Muscle layer of colon (tissue), 2 donors: ENCODE data around the gene P3H3.

ENCODE experiments used
- H3K27ac ChIP-seq: one replicate; pipeline ENCODE4 v1.7.0; 2013; ENCODE audit warnings: low read depth, mild to moderate bottlenecking, low read length, moderate library complexity
- H3K27me3 ChIP-seq, 2 donors: one replicate each; pipeline ENCODE4 v1.7.0; 2013; ENCODE audit warnings: low read length in 2 of 2, mild to moderate bottlenecking in 2 of 2; ENCODE audit not compliant: insufficient read depth in 2 of 2, control insufficient read depth in 1 of 2
- H3K36me3 ChIP-seq: one replicate; pipeline ENCODE4 v1.7.0; 2013; ENCODE audit warnings: mild to moderate bottlenecking, low read length; ENCODE audit not compliant: insufficient read depth
- H3K4me1 ChIP-seq: one replicate; pipeline ENCODE4 v1.7.0; 2013; ENCODE audit warnings: mild to moderate bottlenecking, low read length; ENCODE audit not compliant: insufficient read depth
- H3K4me3 ChIP-seq, 2 donors: one replicate each; pipeline ENCODE4 v1.7.0; 2013; ENCODE audit warnings: low read length in 2 of 2, low read depth in 1 of 2, mild to moderate bottlenecking in 1 of 2, moderate library complexity in 1 of 2
- H3K9ac ChIP-seq: one replicate; pipeline ENCODE4 v1.7.0; 2013; ENCODE audit warnings: low read length
- H3K9me3 ChIP-seq: one replicate; pipeline ENCODE4 v1.7.0; 2013; ENCODE audit warnings: mild to moderate bottlenecking, low read length
- donor health status: abdominal sarcoma.
- donor health status: Adenocarcinoma of cecum.

P3H3 gene

GRCh38 chr12:6840330-6840729, 12.1 kb downstream of the P3H3 start:
- Histone ChIP-seq H3K36me3 (peaks cover 39% of the 10 kb centered on the region), H3K9ac (no peak overlapping the region), H3K9me3 (no peaks in the 10 kb centered on the region), H3K27ac (no peak overlapping the region), H3K27me3 (no peaks in the 10 kb centered on the region), H3K4me1 (no peaks in the 10 kb centered on the region), H3K4me3 (no peak overlapping the region)

GRCh38 chr12:6840761-6841515, 12.7 kb downstream of the P3H3 start, which contains the start of gene GNB3:
Gene GNB3 (plus strand): TSS chr12:6840925. CDS start chr12:6841288, 363 bp downstream.
- Histone ChIP-seq H3K9me3 (no peaks in the 10 kb centered on the region), H3K4me3 (no peak within 1 kb of the TSS), H3K36me3 (peaks cover 41% of the 10 kb centered on the region), H3K4me1 (no peaks in the 10 kb centered on the region), H3K9ac (no peak within 1 kb of the TSS), H3K27ac (no peak within 1 kb of the TSS), H3K27me3 (no peaks in the 10 kb centered on the region)

DNA sequence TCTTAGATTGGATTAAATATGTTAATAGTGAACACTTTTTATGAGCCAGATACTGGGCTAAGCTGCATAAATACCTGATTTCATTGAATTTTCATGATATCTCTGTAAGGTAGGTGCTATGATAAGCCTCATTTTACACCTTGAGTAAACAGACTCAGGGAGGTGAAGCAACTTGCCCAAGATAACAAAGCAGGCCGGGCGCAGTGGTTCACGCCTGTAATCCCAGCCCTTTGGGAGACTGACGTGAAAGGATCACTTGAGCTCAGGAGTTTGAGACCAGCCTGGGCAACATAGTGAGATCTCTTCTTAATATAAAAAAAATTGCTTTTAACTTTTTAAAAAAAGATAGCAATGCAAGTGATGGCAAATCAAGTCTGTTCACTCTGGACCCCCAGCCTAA, 13.9 kb downstream of the P3H3 start:
- H3K4me1 ChIP-seq, result no peaks in the 10 kb centered on the region
- no peak overlapping the region for H3K4me3 ChIP-seq
- no peak overlapping the region for H3K27ac ChIP-seq
- peaks cover 44% of the 10 kb centered on the region for H3K36me3 ChIP-seq
- no peaks in the 10 kb centered on the region for H3K27me3 ChIP-seq
- H3K9me3 ChIP-seq, result no peaks in the 10 kb centered on the region
- no peak overlapping the region for H3K9ac ChIP-seq

DNA sequence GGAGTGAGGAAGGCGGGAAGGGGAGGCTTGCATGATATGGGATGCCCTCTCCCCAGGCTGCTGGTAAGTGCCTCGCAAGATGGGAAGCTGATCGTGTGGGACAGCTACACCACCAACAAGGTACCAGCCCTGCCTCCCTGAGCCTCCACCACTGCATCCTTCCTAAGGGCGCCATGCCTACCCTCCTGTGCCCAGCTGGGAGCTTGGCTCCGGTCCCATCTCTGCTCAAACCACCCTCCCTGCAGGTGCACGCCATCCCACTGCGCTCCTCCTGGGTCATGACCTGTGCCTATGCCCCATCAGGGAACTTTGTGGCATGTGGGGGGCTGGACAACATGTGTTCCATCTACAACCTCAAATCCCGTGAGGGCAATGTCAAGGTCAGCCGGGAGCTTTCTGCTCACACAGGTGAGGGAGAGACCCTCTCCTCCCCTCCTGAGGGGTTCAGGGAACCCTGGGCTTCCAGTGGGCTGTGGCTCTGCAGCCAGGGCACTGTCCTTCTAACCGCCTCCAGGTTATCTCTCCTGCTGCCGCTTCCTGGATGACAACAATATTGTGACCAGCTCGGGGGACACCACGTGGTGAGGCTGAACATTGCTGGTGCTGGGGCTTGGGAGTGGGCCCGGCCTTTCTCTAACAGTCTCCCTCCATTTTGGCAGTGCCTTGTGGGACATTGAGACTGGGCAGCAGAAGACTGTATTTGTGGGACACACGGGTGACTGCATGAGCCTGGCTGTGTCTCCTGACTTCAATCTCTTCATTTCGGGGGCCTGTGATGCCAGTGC, 15.1 kb downstream of the P3H3 start:
- Histone ChIP-seq H3K4me3 (no peak overlapping the region), H3K36me3 (peaks cover 42% of the 10 kb centered on the region), H3K9ac (no peak overlapping the region), H3K27ac (no peak overlapping the region), H3K4me1 (no peaks in the 10 kb centered on the region), H3K9me3 (no peaks in the 10 kb centered on the region), H3K27me3 (no peaks in the 10 kb centered on the region)

DNA sequence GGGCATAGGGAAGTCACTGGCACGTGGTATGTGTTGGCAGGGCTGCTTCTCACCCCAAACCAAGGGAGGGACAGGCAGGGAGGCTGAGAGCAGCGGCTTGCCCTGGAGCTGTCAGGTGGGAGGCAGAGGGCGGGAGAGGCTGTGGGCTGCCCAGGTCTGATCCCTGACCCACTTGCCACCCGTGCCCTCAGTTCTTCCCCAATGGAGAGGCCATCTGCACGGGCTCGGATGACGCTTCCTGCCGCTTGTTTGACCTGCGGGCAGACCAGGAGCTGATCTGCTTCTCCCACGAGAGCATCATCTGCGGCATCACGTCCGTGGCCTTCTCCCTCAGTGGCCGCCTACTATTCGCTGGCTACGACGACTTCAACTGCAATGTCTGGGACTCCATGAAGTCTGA, 17.2 kb downstream of the P3H3 start:
- Histone ChIP-seq H3K9ac (no peak overlapping the region), H3K4me1 (no peaks in the 10 kb centered on the region)

GRCh38 chr12:6846316-6846869, 18.2 kb downstream of the P3H3 start:
- no peak overlapping the region for H3K27ac ChIP-seq
- H3K9me3 ChIP-seq, result no peaks in the 10 kb centered on the region
- peaks cover 4% of the 10 kb centered on the region for H3K4me1 ChIP-seq
- no peak overlapping the region for H3K9ac ChIP-seq
- peaks cover 28% of the 10 kb centered on the region for H3K36me3 ChIP-seq
- no peaks in the 10 kb centered on the region for H3K27me3 ChIP-seq
- H3K4me3 ChIP-seq, result no peak overlapping the region

More for the DNA sequence above, 17.2 kb downstream of the P3H3 start:
- no peak overlapping the region for H3K4me3 ChIP-seq
- peaks cover 28% of the 10 kb centered on the region for H3K36me3 ChIP-seq
- H3K9me3 ChIP-seq, result no peaks in the 10 kb centered on the region
- H3K27me3 ChIP-seq, result no peaks in the 10 kb centered on the region
- no peak overlapping the region for H3K27ac ChIP-seq

DNA sequence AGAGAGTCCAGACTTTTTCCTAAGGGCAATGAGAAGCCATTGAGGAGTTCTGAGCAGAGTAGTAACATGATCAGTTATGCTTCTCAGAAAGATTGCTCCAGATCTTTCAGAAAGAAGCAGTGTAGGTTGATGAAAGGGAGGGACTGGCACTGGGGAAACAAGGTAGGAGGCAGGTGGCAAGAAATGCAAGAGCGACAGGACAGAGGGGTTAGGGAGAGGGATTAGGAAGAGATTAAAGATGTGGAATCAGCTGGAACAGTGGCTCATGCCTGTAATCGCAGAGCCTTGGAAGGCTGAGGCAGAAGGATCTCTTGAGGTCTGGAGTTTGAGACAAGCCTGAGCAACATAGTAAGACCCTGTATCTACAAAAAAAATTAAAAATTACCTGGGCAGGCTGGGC, 19.5 kb downstream of the P3H3 start:
- Histone ChIP-seq H3K4me3 (no peak overlapping the region), H3K27me3 (no peaks in the 10 kb centered on the region), H3K9ac (no peak overlapping the region), H3K9me3 (no peaks in the 10 kb centered on the region), H3K36me3 (peaks cover 28% of the 10 kb centered on the region), H3K4me1 (peaks cover 5% of the 10 kb centered on the region), H3K27ac (no peak overlapping the region)

GRCh38 chr12:6849427-6849826, 21.2 kb downstream of the P3H3 start:
- Histone ChIP-seq H3K27ac (no peak overlapping the region), H3K4me3 (no peak overlapping the region), H3K9ac (no peak overlapping the region), H3K36me3 (peaks cover 25% of the 10 kb centered on the region), H3K27me3 (no peaks in the 10 kb centered on the region), H3K4me1 (peaks cover 21% of the 10 kb centered on the region), H3K9me3 (no peaks in the 10 kb centered on the region)

- Histone ChIP-seq H3K27me3 (no peaks in the 10 kb centered on the region), H3K4me1 (peaks cover 21% of the 10 kb centered on the region), H3K36me3 (peaks cover 19% of the 10 kb centered on the region), H3K9ac (no peak overlapping the region), H3K9me3 (no peaks in the 10 kb centered on the region), H3K27ac (no peak overlapping the region), H3K4me3 (no peak overlapping the region)
Measured at GRCh38 chr12:6849976-6850560, 21.9 kb downstream of the P3H3 start.

DNA sequence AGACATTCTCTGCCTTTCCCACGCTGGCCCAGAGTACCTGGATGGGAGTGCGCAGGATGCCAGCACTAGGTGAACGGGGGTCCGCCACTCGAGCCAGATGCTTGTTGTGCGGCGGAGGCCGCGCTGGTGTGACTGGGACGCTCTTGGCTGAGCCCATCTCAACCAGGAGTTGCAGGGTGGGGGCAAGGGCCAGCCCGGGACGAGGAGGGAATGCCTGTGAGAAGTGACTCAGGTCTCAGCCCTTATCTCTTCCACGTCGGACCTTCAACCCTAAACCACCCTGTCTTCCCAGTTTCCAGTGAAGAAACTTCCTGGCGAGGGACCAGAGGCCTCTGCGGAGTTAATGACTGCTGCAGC, 22.6 kb downstream of the P3H3 start:
- no peak overlapping the region for H3K27ac ChIP-seq
- H3K36me3 ChIP-seq, result peaks cover 25% of the 10 kb centered on the region

GRCh38 chr12:6851153-6851920, 23.1 kb downstream of the P3H3 start, which contains the start of gene CDCA3:
Gene CDCA3 (minus strand): TSS chr12:6851286. CDS start chr12:6850952, 334 bp downstream.
- H3K4me1 ChIP-seq, result peaks cover 21% of the 10 kb centered on the region
- H3K4me3 ChIP-seq, result peak within 1 kb of the TSS; percentile 64 to 82
- no peaks in the 10 kb centered on the region for H3K27me3 ChIP-seq
- peak within 1 kb of the TSS; percentile 94 for H3K27ac ChIP-seq
- H3K9me3 ChIP-seq, result no peaks in the 10 kb centered on the region
- H3K9ac ChIP-seq, result peak within 1 kb of the TSS; percentile 50
- H3K36me3 ChIP-seq, result peaks cover 25% of the 10 kb centered on the region

More for the DNA sequence above, 22.6 kb downstream of the P3H3 start:
- no peaks in the 10 kb centered on the region for H3K27me3 ChIP-seq
- no peak overlapping the region for H3K9ac ChIP-seq
- H3K4me1 ChIP-seq, result peaks cover 21% of the 10 kb centered on the region
- H3K4me3 ChIP-seq, result peak overlapping the region in 1 of 2 donors; percentile 82
- H3K9me3 ChIP-seq, result no peaks in the 10 kb centered on the region
